Right lobe of liver (tissue), 4 donors: Measurements from ENCODE around the gene ABCA12.

Experiments
- POLR2A ChIP-seq: fragments of 450-650 bp; IDR thresholded peaks from one replicate; pipeline ENCODE4 v1.6.1; 2017; ENCODE audit warnings: antibody characterized with exemption, mild to moderate bottlenecking
- TF ChIP-seq, protein P1 (sequence below), 4 donors: fragments of 200-600 bp in 3 of 4; fragments of 450-650 bp in 1 of 4; IDR thresholded peaks; one replicate each; pipeline versions ENCODE4 v1.5.1 to v1.8.0; 2016 to 2022; ENCODE audit warnings: antibody characterized with exemption in 4 of 4, mild to moderate bottlenecking in 2 of 4
- donor health status: DM: no; HTN: no; CAD: no.
- donor health status: DM: no; HTN: no; CAD: no.
- donor health status: DM: no; HTN: yes; CAD: no.

DNA sequence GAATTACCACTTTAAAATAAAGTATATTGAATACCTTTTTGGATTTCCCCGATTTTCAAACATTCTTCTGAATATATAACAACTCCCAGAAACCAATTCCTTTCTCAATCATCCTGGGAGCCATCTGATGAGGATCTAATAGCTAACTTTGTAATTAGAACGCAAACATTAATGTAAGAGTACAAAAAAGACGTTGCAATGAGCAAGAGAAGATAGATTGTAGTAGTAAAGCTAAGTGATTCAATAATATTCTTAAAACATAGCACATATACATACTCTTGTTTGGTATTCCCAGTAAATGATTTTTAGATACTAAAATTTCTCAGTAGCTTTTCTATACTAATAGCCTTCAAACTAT lies 1.1 kb downstream of the ABCA12 start:
- TF ChIP-seq, protein P1, sequence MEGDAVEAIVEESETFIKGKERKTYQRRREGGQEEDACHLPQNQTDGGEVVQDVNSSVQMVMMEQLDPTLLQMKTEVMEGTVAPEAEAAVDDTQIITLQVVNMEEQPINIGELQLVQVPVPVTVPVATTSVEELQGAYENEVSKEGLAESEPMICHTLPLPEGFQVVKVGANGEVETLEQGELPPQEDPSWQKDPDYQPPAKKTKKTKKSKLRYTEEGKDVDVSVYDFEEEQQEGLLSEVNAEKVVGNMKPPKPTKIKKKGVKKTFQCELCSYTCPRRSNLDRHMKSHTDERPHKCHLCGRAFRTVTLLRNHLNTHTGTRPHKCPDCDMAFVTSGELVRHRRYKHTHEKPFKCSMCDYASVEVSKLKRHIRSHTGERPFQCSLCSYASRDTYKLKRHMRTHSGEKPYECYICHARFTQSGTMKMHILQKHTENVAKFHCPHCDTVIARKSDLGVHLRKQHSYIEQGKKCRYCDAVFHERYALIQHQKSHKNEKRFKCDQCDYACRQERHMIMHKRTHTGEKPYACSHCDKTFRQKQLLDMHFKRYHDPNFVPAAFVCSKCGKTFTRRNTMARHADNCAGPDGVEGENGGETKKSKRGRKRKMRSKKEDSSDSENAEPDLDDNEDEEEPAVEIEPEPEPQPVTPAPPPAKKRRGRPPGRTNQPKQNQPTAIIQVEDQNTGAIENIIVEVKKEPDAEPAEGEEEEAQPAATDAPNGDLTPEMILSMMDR (IDR thresholded peaks at IDR 0.05) = no peak
- TF ChIP-seq POLR2A = no peak
